OCI-LY3 (cell line): ENCODE measurements around the gene SNX25.

Experiments
- H2AFZ ChIP-seq: fragments of 200-600, 300-600 bp; shearing (Covaris generic); 2 replicates; pipeline ENCODE4 v1.6.0; 2014; ENCODE audit warnings: antibody characterized with exemption, low read depth, low read length
- H3K27ac ChIP-seq: fragments of 200-600, 300-600 bp; sonication (generic); 2 replicates; pipeline ENCODE4 v1.5.1; 2014; ENCODE audit warnings: mild to moderate bottlenecking, low read length, moderate library complexity, mixed read lengths
- H3K27me3 ChIP-seq: fragments of 200-600, 300-600 bp; sonication (generic); 2 replicates; pipeline ENCODE4 v1.6.1; 2014; ENCODE audit warnings: low read depth, low read length, mixed read lengths
- H3K36me3 ChIP-seq: fragments of 200-600, 300-600 bp; sonication (generic); replicated peaks from 2 replicates; pipeline ENCODE3; 2014; ENCODE audit warnings: low read depth, low read length, mixed read lengths
- H3K4me1 ChIP-seq: fragments of 300-600, 200-600 bp; sonication (generic); 2 replicates; pipeline ENCODE4 v1.6.1; 2014; ENCODE audit warnings: low read length, mixed read lengths
- H3K4me2 ChIP-seq: fragments of 200-600, 300-600 bp; sonication (generic); 2 replicates; pipeline ENCODE4 v1.6.1; 2014; ENCODE audit warnings: low read length, mixed read lengths
- H3K4me3 ChIP-seq: fragments of 300-600, 200-600 bp; sonication (generic); 2 replicates; pipeline ENCODE4 v1.5.1; 2014; ENCODE audit warnings: antibody characterized with exemption, mild to moderate bottlenecking, low read length, moderate library complexity
- H3K79me2 ChIP-seq: fragments of 300-600, 200-600 bp; shearing (Covaris generic); 2 replicates; pipeline ENCODE4 v1.6.1; 2014; ENCODE audit warnings: mild to moderate bottlenecking, low read length, mixed read lengths
- H3K9ac ChIP-seq: fragments of 300-600, 200-600 bp; shearing (Covaris generic); 2 replicates; pipeline ENCODE4 v1.6.0; 2014; ENCODE audit warnings: mild to moderate bottlenecking, low read length, moderate library complexity
- H3K9me3 ChIP-seq: fragments of 200-600, 300-600 bp; shearing (Covaris generic); 2 replicates; pipeline ENCODE4 v1.6.1; 2014; ENCODE audit warnings: low read length, mixed read lengths; ENCODE audit not compliant: insufficient read depth
- H4K20me1 ChIP-seq: fragments of 200-600, 300-600 bp; sonication (generic); 2 replicates; pipeline ENCODE4 v1.6.1; 2016; ENCODE audit warnings: low read length, mixed read lengths; ENCODE audit not compliant: insufficient read depth
- EZH2phosphoT487 ChIP-seq: fragments of 200-600 bp; shearing (Covaris generic); IDR thresholded peaks from 2 replicates; pipeline ENCODE4 v1.6.1; 2018; ENCODE audit warnings: antibody characterized with exemption, mixed run types, low read depth
- TF ChIP-seq, protein P1 (sequence below): fragments of 200-600, 300-600 bp; sonication (generic); IDR thresholded peaks from 2 replicates; pipeline ENCODE4 v1.5.1; 2014; ENCODE audit warnings: antibody characterized with exemption, low read length, low read depth

Gene SNX25

DNA sequence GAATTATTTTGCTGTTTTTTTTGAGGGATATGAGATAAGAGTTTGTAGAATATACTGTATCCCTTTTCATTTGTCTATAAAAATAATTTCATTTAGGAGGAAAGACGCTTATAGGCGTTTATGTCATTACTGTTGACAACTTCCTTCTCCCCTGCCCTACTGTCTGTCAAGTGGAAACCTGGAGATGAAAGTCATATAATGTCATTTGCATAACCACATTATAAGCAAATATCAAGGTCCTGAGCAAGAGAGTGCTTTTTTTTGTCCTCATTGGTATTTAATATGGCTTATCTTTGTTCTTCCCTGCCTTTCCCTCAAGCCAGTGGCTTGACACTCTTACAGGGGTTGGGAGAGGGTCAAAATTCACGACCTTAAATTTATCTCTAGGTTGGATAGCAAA is 130.5 kb downstream of the SNX25 start:
- Histone ChIP-seq H3K27ac (no peak overlapping the region), H3K4me3 (no peak overlapping the region), H4K20me1 (no peaks in the 10 kb centered on the region), H3K36me3 (no peaks in the 10 kb centered on the region), H3K4me2 (no peak overlapping the region), H3K4me1 (peaks cover 9% of the 10 kb centered on the region), H3K27me3 (no peaks in the 10 kb centered on the region), H3K9me3 (no peaks in the 10 kb centered on the region), H2AFZ (no peak overlapping the region), H3K79me2 (no peaks in the 10 kb centered on the region), H3K9ac (no peak overlapping the region)
- TF ChIP-seq EZH2phosphoT487 = no peak
- TF ChIP-seq, protein P1, sequence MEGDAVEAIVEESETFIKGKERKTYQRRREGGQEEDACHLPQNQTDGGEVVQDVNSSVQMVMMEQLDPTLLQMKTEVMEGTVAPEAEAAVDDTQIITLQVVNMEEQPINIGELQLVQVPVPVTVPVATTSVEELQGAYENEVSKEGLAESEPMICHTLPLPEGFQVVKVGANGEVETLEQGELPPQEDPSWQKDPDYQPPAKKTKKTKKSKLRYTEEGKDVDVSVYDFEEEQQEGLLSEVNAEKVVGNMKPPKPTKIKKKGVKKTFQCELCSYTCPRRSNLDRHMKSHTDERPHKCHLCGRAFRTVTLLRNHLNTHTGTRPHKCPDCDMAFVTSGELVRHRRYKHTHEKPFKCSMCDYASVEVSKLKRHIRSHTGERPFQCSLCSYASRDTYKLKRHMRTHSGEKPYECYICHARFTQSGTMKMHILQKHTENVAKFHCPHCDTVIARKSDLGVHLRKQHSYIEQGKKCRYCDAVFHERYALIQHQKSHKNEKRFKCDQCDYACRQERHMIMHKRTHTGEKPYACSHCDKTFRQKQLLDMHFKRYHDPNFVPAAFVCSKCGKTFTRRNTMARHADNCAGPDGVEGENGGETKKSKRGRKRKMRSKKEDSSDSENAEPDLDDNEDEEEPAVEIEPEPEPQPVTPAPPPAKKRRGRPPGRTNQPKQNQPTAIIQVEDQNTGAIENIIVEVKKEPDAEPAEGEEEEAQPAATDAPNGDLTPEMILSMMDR = no peak

DNA sequence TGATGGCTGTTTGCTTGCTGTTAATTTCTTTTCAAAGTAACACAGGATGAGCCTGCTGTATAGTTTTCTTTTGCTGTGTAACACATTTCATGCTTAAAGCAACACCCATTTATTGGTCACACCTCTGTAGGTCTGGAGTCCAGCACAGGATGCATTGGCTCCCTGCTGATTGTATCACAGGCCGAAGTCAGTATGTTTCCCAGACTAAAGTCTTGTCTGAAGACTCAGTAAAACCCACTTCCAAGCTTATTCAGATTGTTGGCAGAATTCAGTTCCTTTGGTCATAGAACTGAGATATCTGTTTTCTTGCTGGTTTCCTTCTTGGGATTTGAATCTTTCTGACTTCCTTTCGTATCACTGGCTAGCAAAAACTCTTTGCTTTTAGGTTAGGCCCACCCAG is 132.0 kb downstream of the SNX25 start:
- Histone ChIP-seq H4K20me1 (no peaks in the 10 kb centered on the region), H3K9ac (no peak overlapping the region), H3K4me3 (no peak overlapping the region), H3K27ac (no peak overlapping the region), H2AFZ (no peak overlapping the region), H3K9me3 (no peaks in the 10 kb centered on the region), H3K79me2 (no peaks in the 10 kb centered on the region), H3K36me3 (no peaks in the 10 kb centered on the region), H3K4me1 (peaks cover 20% of the 10 kb centered on the region), H3K4me2 (no peak overlapping the region), H3K27me3 (no peaks in the 10 kb centered on the region)
- TF ChIP-seq, protein P1 = no peak
- no peak for TF ChIP-seq EZH2phosphoT487

DNA sequence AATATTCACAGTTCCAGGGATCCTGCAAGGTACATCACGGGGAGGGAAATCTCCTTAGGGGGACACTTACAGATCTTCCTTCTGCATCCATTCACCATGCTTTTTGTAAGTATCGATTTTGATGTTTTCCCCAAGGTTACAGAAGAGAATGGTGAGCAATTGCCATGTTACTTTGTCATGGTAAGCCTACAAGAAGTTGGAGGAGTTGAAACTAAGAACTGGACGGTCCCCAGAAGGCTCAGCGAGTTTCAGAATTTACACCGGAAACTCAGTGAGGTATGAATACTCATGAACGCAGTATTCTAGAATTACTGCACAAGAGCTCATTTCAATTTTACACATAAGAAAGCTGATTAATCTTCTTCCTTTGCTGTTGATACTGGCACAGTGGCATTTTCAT is 132.4 kb downstream of the SNX25 start:
- Histone ChIP-seq H3K27me3 (no peaks in the 10 kb centered on the region), H3K79me2 (no peaks in the 10 kb centered on the region), H3K4me3 (no peak overlapping the region), H3K9me3 (no peaks in the 10 kb centered on the region), H2AFZ (no peak overlapping the region), H3K36me3 (no peaks in the 10 kb centered on the region), H3K4me1 (peaks cover 20% of the 10 kb centered on the region), H3K4me2 (no peak overlapping the region), H3K27ac (no peak overlapping the region), H4K20me1 (no peaks in the 10 kb centered on the region), H3K9ac (no peak overlapping the region)
- TF ChIP-seq, protein P1 = no peak
- no peak for TF ChIP-seq EZH2phosphoT487

DNA sequence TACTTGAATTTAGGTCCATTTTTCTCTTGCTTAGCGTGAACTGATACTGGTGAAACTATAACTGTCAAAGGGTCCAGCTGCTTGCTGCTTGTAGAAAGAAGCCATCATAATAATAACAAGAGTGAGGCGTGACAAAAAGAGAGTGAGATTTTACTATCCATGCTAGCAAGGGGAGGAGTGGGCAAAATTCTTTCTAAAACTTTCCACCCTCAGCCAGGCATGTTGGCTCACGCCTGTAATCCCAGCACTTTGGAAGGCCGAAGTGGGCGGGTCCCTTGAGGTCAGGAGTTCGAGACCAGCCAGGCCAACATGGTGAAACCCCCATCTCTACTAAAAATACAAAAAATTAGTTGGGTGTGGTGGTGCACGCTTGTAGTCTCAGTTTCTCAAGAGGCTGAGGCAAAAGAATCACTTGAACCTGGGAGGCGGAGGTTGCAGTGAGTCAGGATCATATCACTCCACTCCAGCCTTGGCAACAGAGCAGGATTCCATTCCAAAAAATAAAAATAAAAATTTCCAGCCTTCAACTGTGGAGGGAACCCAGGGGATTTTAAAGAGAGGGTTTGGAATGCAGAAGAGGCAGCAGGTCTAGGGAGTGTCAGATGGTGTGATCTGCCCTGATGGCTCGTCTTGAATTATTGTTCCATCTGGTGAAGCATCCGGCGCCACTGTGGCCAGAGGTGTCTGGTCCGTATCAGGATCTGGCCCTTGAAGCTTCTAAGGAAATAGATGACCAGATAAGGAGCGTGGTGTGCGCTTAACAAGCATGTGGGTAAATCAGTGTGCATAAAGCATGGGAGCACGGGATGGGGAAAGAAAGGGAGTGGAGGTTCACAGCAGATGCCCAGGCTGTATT is 134.6 kb downstream of the SNX25 start:
- no peak overlapping the region for H3K4me2 ChIP-seq
- H3K4me1 ChIP-seq = peaks cover 20% of the 10 kb centered on the region
- H2AFZ ChIP-seq = no peak overlapping the region
- no peaks in the 10 kb centered on the region for H3K27me3 ChIP-seq
- H3K9me3 ChIP-seq = no peaks in the 10 kb centered on the region
- H4K20me1 ChIP-seq = no peaks in the 10 kb centered on the region
- H3K9ac ChIP-seq = no peak overlapping the region
- no peaks in the 10 kb centered on the region for H3K79me2 ChIP-seq
- TF ChIP-seq EZH2phosphoT487 = no peak
- TF ChIP-seq, protein P1 = no peak
- H3K36me3 ChIP-seq = no peaks in the 10 kb centered on the region
- H3K27ac ChIP-seq = peak overlapping the region; percentile 69; the same call in 1 of the 2 replicates
- H3K4me3 ChIP-seq = no peak overlapping the region
